K562 (cell line): ENCODE measurements around the gene MYO1A. TPM values are rescaled to one million over a fixed set of nuclear protein-coding genes. Genes with fewer than 3 reads are reported as not detected.

Experiments used
- CHAMP1 ChIP-seq: fragments of 450-650 bp; IDR thresholded peaks from 2 replicates; pipeline ENCODE4 v1.6.1; 2016; ENCODE audit warnings: mild to moderate bottlenecking
- EGR1 ChIP-seq: fragments of 450-650 bp; conservative IDR thresholded peaks from 2 replicates; pipeline ENCODE4 v1.6.1; 2017; ENCODE audit warnings: mild to moderate bottlenecking
- MAFK ChIP-seq: IDR thresholded peaks from 2 replicates; pipeline ENCODE4 v1.6.1; 2011; ENCODE audit warnings: low read length, improper control_type of control experiment
- RBM34 ChIP-seq: fragments of 200-400 bp; formaldehyde crosslinking; IDR thresholded peaks from 2 replicates; pipeline ENCODE4 v1.6.1; 2018; ENCODE audit warnings: low read length, borderline replicate concordance; ENCODE audit not compliant: insufficient read depth
- SOX6 ChIP-seq: fragments of 450-650 bp; IDR thresholded peaks from 2 replicates; pipeline ENCODE4 v1.6.1; 2014; ENCODE audit warnings: mild to moderate bottlenecking
- TBL1XR1 ChIP-seq, 2 experiments: IDR thresholded peaks; 2 replicates each; pipeline ENCODE4 v1.6.1; 2012; ENCODE audit warnings: improper control_type of control experiment in 2 of 2, low read length in 2 of 2, mild to moderate bottlenecking in 1 of 2
- TRIM25 ChIP-seq: fragments of 450-650 bp; IDR thresholded peaks from 2 replicates; pipeline ENCODE4 v1.7.0; 2016; ENCODE audit warnings: borderline replicate concordance
- WHSC1 ChIP-seq: IDR thresholded peaks from one replicate; pipeline ENCODE4 v1.6.1; 2012; ENCODE audit warnings: low read length, control low read depth, inconsistent platforms
- XRCC5 ChIP-seq: fragments of 200-400 bp; formaldehyde crosslinking; IDR thresholded peaks from 2 replicates; pipeline ENCODE4 v1.6.1; 2017; ENCODE audit warnings: low read depth, mild to moderate bottlenecking, low read length
- ZHX1 ChIP-seq: fragments of 150-350 bp; conservative IDR thresholded peaks from 2 replicates; pipeline ENCODE4 v1.6.1; 2014; ENCODE audit warnings: low read length
- ZNF436 ChIP-seq: fragments of 250-450, 450-650 bp; sonication (Bioruptor Pico); formaldehyde crosslinking; IDR thresholded peaks from 2 replicates; pipeline ENCODE4 v1.7.0; 2020; ENCODE audit warnings: mild to moderate bottlenecking
- ZNF561 ChIP-seq: fragments of 450-650 bp; formaldehyde crosslinking; conservative IDR thresholded peaks from 2 replicates; pipeline ENCODE4 v1.4.0; 2020; ENCODE audit warnings: mild to moderate bottlenecking, moderate library complexity
- polyA plus RNA-seq, 8 experiments: library from polyadenylated mRNA; depleted of rRNA in 4 of 8; stranded (reverse) in 5 of 8; unstranded in 3 of 8; fragments of >200 nt; fragmentation: Nextera tagmentation in 2 of 8; fragmentation: Illumina TruSeq in 1 of 8; extraction: Ambion mirVana in 2 of 8; extraction: Trizol in 1 of 8; gene quantifications; 2 replicates each; pipeline versions ENCODE4 v1.2.1 to v1.2.3, GENCODE V29; 2011 to 2014; ENCODE audit warnings: inconsistent platforms in 1 of 8, missing spikeins in 1 of 8
- total RNA-seq, 7 experiments: library from RNA; depleted of rRNA in 6 of 7; stranded (reverse); fragments of >200 nt in 6 of 7; fragmentation: Illumina TruSeq in 2 of 7; extraction: Trizol in 2 of 7; gene quantifications; 2 replicates each; pipeline versions ENCODE4 v1.2.1 to v1.2.3, GENCODE V29; 2011 to 2021; ENCODE audit warnings: low replicate concordance in 1 of 7
- TF ChIP-seq, protein P1 (sequence below), 2 experiments: fragments of 450-650 bp in 1 of 2; sonication (generic) in 1 of 2; formaldehyde crosslinking; conservative IDR thresholded peaks; 2 replicates each; pipeline versions ENCODE4 v1.4.0 to v1.8.1; 2020 to 2022; ENCODE audit warnings: mild to moderate bottlenecking in 1 of 2, missing genetic modification reagents in 1 of 2
- TF ChIP-seq, protein P2 (sequence below), 3 experiments: fragments of 200-800 bp in 1 of 3; fragments of 250-450 bp in 1 of 3; fragments of 450-650 bp in 1 of 3; sonication (Bioruptor Pico) in 1 of 3; sonication (Bioruptor generic) in 1 of 3; formaldehyde crosslinking in 1 of 3; IDR thresholded peaks; 2 replicates each; pipeline versions ENCODE4 v1.6.1 to v1.8.0; 2016 to 2022; ENCODE audit warnings: mild to moderate bottlenecking in 2 of 3, missing genetic modification characterization in 2 of 3, missing compliant biosample characterization in 1 of 3, moderate library complexity in 1 of 3

The MYO1A gene
- total and polyA plus RNA-seq, 9 of the 15 experiments (the other 6 are each of a cell fraction or from before 2014, with no cell fraction given): 0.03 to 0.29 (median 0.14) TPM; not detected in 2

DNA sequence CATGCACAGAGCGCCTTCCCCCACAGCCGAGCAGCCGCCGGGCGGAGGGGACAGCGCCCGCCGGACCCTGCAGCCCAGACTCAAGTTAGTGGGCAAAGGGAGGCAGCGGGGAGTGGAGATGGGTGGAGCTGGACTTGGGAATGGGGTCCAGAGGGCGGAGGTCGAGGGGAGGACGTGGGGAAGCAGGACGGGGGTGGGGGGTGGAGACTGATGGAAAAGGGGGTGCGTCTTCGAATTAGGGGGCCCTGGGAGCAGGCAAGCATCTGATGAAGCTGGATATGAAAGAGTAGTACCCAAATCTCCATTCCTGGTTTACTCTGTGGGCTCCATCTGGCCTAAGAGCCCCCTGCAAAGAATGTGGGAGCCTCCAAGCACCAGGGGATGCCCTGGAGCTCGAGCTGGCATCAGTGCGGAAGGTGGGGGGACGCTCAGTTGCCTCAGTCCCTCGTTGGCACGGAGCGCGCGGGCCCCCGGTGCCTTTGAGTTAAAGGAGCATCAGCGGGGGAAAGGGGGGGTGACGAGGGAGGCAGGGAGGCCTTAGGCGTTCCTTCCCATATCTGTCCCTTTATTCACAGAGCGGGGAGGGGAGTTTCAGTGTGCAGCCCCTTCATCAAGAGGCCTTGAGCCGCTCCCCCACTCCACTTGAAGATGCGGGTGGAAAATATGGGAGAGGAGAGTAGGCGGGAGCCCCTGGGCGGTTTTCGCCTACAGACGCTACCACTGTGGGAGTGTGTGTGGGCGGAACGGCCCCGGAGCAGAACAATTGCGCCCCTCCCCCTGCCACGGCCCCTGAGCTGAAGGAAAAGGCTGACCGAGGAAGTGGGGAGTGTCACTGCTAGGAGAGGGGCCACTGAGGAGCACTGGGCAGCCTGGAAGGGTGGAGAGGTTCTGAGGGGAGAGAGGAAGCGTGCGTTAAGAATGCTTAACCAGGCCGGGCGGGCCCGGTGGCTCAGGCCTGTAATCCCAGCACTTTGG lies 39.6 kb upstream of the MYO1A start (continued):
- TF ChIP-seq TRIM25: no peak
- no peak for TF ChIP-seq XRCC5
- no peak for TF ChIP-seq ZHX1
- TF ChIP-seq CHAMP1: no peak
- peak; percentile 51; the same call in 1 of the 2 replicates for TF ChIP-seq SOX6
- TF ChIP-seq, protein P1, sequence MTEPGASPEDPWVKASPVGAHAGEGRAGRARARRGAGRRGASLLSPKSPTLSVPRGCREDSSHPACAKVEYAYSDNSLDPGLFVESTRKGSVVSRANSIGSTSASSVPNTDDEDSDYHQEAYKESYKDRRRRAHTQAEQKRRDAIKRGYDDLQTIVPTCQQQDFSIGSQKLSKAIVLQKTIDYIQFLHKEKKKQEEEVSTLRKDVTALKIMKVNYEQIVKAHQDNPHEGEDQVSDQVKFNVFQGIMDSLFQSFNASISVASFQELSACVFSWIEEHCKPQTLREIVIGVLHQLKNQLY (CRISPR knock-in tag; conservative IDR thresholded peaks at IDR 0.05): no peak
- TF ChIP-seq TBL1XR1 (IDR thresholded peaks at IDR 0.05; ENCODE audit: low read length in 2 of 2): no peak
- TF ChIP-seq, protein P2, sequence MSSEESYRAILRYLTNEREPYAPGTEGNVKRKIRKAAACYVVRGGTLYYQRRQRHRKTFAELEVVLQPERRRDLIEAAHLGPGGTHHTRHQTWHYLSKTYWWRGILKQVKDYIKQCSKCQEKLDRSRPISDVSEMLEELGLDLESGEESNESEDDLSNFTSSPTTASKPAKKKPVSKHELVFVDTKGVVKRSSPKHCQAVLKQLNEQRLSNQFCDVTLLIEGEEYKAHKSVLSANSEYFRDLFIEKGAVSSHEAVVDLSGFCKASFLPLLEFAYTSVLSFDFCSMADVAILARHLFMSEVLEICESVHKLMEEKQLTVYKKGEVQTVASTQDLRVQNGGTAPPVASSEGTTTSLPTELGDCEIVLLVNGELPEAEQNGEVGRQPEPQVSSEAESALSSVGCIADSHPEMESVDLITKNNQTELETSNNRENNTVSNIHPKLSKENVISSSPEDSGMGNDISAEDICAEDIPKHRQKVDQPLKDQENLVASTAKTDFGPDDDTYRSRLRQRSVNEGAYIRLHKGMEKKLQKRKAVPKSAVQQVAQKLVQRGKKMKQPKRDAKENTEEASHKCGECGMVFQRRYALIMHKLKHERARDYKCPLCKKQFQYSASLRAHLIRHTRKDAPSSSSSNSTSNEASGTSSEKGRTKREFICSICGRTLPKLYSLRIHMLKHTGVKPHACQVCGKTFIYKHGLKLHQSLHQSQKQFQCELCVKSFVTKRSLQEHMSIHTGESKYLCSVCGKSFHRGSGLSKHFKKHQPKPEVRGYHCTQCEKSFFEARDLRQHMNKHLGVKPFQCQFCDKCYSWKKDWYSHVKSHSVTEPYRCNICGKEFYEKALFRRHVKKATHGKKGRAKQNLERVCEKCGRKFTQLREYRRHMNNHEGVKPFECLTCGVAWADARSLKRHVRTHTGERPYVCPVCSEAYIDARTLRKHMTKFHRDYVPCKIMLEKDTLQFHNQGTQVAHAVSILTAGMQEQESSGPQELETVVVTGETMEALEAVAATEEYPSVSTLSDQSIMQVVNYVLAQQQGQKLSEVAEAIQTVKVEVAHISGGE (CRISPR knock-in tag; IDR thresholded peaks at IDR 0.05): no peak
- TF ChIP-seq ZNF561 (CRISPR knock-in tag): no peak
- no peak for TF ChIP-seq MAFK
- TF ChIP-seq RBM34: no peak
- peak; percentile 99 for TF ChIP-seq EGR1
- TF ChIP-seq WHSC1: no peak
- no peak for TF ChIP-seq ZNF436 (CRISPR knock-in tag)
